ENCODE data around the gene WDR45.

DNA sequence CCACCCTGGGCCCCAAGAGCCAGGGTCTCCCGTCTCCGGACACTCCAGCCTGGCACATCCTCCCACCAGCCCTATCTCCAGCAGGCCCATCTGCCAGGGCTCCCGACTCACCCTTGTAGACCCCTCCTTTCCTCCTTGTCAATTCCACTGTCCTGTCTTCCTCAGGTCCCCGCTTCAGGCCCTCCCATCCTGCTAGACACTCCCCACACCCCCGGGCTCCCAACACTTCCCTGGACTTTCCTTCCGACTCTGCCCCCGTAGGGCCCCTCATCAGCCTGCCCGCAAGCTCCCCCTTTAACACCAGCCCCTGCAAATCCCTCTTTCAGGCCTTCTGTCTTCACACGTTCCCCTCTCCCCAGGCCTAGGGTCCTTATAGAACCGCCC lies 7.0 kb downstream of the WDR45 start:
- TF ChIP-seq CTCF (conservative IDR thresholded peaks at IDR 0.05) (no peak), ZFX (IDR thresholded peaks at IDR 0.05) (no peak)
